Ecto neural progenitor cell (in vitro differentiated cells): ENCODE data around the gene UVRAG.

Experiments
- DNase-seq: peaks from one replicate; pipeline ENCODE4 v3.0.0-alpha.2; 2018; ENCODE audit warnings: low spot score

UVRAG gene

GRCh38 chr11:75814677-75815344 lies at the start of gene UVRAG:
Gene UVRAG, plus strand, starts transcription at chr11:75815210. Its CDS starts 198 bp downstream, at chr11:75815408.
- peak; percentile 99 for DNase-seq

- no peak for DNase-seq
These were observed 48.4 kb upstream of the UVRAG start for GRCh38 chr11:75766443-75767227.

- no peak for DNase-seq
These were observed 47.8 kb upstream of the UVRAG start for GRCh38 chr11:75767228-75767572.

- DNase-seq: no peak
These were observed 47.3 kb upstream of the UVRAG start for GRCh38 chr11:75767793-75768111.

GRCh38 chr11:75768112-75768908 lies 46.7 kb upstream of the UVRAG start, which contains the start of gene DGAT2:
Gene DGAT2, plus strand, starts transcription at chr11:75768778. Its CDS starts 214 bp downstream, at chr11:75768992.
- peak; percentile 85 for DNase-seq

GRCh38 chr11:75768909-75769771 lies 45.9 kb upstream of the UVRAG start:
- no peak for DNase-seq

- no peak for DNase-seq
These were observed 44.9 kb upstream of the UVRAG start for GRCh38 chr11:75770102-75770501.

GRCh38 chr11:75771646-75772410 lies 43.2 kb upstream of the UVRAG start:
- no peak for DNase-seq

GRCh38 chr11:75773595-75774353 lies 41.2 kb upstream of the UVRAG start:
- no peak for DNase-seq

GRCh38 chr11:75775056-75775455 lies 40.0 kb upstream of the UVRAG start:
- DNase-seq: no peak

GRCh38 chr11:75776546-75776945 lies 38.5 kb upstream of the UVRAG start:
- DNase-seq: no peak

GRCh38 chr11:75777461-75778110 lies 37.4 kb upstream of the UVRAG start:
- DNase-seq: no peak

GRCh38 chr11:75778962-75779361 lies 36.0 kb upstream of the UVRAG start:
- DNase-seq: no peak

- DNase-seq: no peak
These were observed 35.0 kb upstream of the UVRAG start for GRCh38 chr11:75779960-75780359.

- DNase-seq: no peak
These were observed 34.1 kb upstream of the UVRAG start for GRCh38 chr11:75780888-75781287.

- DNase-seq: no peak
These were observed 33.7 kb upstream of the UVRAG start for GRCh38 chr11:75781296-75781695.

- DNase-seq: no peak
These were observed 33.2 kb upstream of the UVRAG start for GRCh38 chr11:75781831-75782230.

GRCh38 chr11:75782540-75783263 lies 32.3 kb upstream of the UVRAG start:
- DNase-seq: no peak

- DNase-seq: no peak
These were observed 31.5 kb upstream of the UVRAG start for GRCh38 chr11:75783416-75784084.
